Panc1 (cell line): Measurements from ENCODE around the gene F11. TPM values are rescaled to one million over a fixed set of nuclear protein-coding genes. Genes with fewer than 3 reads are reported as not detected.

ENCODE experiments used
- ATAC-seq: fragments of 200-7000 bp; cut with Tn5 transposase; 2 replicates; pipeline ENCODE4 v1.9.1; 2020; ENCODE audit warnings: mild to moderate bottlenecking, moderate library complexity
- BruUV-seq: library from RNA; stranded (reverse); fragments of 400-500 nt; replicated peaks from 2 replicates; lab custom pipeline; 2021; lab: Mats Ljungman, UMichigan
- CTCF ChIA-PET: fragments of 300-600 bp; sonication (Branson Sonifier 250); formaldehyde crosslinking; loops from one replicate; lab custom pipeline; 2022; ENCODE audit warnings: antibody characterized with exemption; lab: Charles Lee
- POLR2A ChIA-PET: fragments of 300-600 bp; sonication (Branson Sonifier 250); formaldehyde crosslinking; loops from one replicate; lab custom pipeline; 2022; ENCODE audit warnings: antibody characterized with exemption; lab: Charles Lee
- DNase-seq: peaks from one replicate; pipeline ENCODE4 v3.0.0-alpha.2; 2010; ENCODE audit warnings: low read depth, low spot score
- H3K27ac ChIP-seq: 2 replicates; pipeline ENCODE4 v1.5.1; 2011; ENCODE audit warnings: mild to moderate bottlenecking, low read length, inconsistent platforms
- H3K27me3 ChIP-seq: fragments of 200-500 bp; sonication (Bioruptor generic); 2 replicates; pipeline ENCODE4 v1.6.0; 2014; ENCODE audit warnings: low read length, inconsistent platforms; ENCODE audit not compliant: control insufficient read depth, insufficient read depth
- H3K36me3 ChIP-seq: fragments of 200-500 bp; sonication (Bioruptor generic); 2 replicates; pipeline ENCODE4 v1.5.1; 2014; ENCODE audit warnings: inconsistent platforms, mild to moderate bottlenecking, low read length, moderate library complexity; ENCODE audit not compliant: control insufficient read depth, insufficient read depth
- H3K4me1 ChIP-seq: 2 replicates; pipeline ENCODE4 v1.5.1; 2011; ENCODE audit warnings: inconsistent platforms, mild to moderate bottlenecking, low read length, moderate library complexity; ENCODE audit not compliant: control insufficient read depth, insufficient read depth
- H3K4me3 ChIP-seq, 2 experiments: 2 replicates each; pipeline ENCODE4 v1.5.1; 2011 to 2012; ENCODE audit warnings: low read depth in 2 of 2, low read length in 2 of 2, mild to moderate bottlenecking in 2 of 2, inconsistent platforms in 1 of 2, moderate library complexity in 1 of 2
- H3K9me3 ChIP-seq: fragments of 200-500 bp; sonication (Bioruptor generic); 2 replicates; pipeline ENCODE4 v1.5.1; 2014; ENCODE audit warnings: low read depth, mild to moderate bottlenecking, inconsistent platforms, low read length, moderate library complexity; ENCODE audit not compliant: control insufficient read depth, insufficient read depth
- CTCF ChIP-seq: fragments of 450-650 bp; IDR thresholded peaks from 2 replicates; pipeline ENCODE4 v1.5.1; 2017; ENCODE audit warnings: mild to moderate bottlenecking
- POLR2AphosphoS5 ChIP-seq: IDR thresholded peaks from 2 replicates; pipeline ENCODE4 v1.6.1; 2012; ENCODE audit warnings: mild to moderate bottlenecking, low read depth, low read length, moderate library complexity
- REST ChIP-seq, 2 experiments: IDR thresholded peaks; 2 replicates each; pipeline ENCODE4 v1.6.1; 2011 to 2012; ENCODE audit warnings: low read depth in 2 of 2, control low read depth in 1 of 2, low read length in 1 of 2, mild to moderate bottlenecking in 1 of 2, moderate library complexity in 1 of 2; ENCODE audit not compliant: insufficient read depth in 1 of 2
- SIN3A ChIP-seq: IDR thresholded peaks from 2 replicates; pipeline ENCODE4 v1.6.1; 2012; ENCODE audit warnings: low read depth, mild to moderate bottlenecking, low read length, moderate library complexity, borderline replicate concordance; ENCODE audit not compliant: insufficient read depth
- TCF7L2 ChIP-seq: IDR thresholded peaks from 2 replicates; pipeline ENCODE4 v1.6.1; 2011; ENCODE audit warnings: mild to moderate bottlenecking, low read depth, low read length, inconsistent platforms
- in situ Hi-C: cut with HindIII; loops from 2 replicates; pipeline ENCODE4 v1.10.0; 2016; ENCODE audit warnings: low sequenced_read_pairs, low pct_unique_long_range_greater_than_20kb
- intact Hi-C: fragments of 100-400 bp; cut with micrococcal nuclease; formaldehyde crosslinking; loops from one replicate; pipeline ENCODE4 v1.10.0; 2022; ENCODE audit not compliant: unreplicated experiment
- total RNA-seq: library from RNA; stranded (reverse); gene quantifications from one replicate; pipeline ENCODE4 v1.2.1, GENCODE V29; 2021; ENCODE audit not compliant: unreplicated experiment

F11 gene
- total RNA-seq, 1 experiment from 2014 or later, result not detected

GRCh38 chr4:186225848-186226247, 40.1 kb upstream of the F11 start:
- ChIA-PET CTCF (no interaction called here), POLR2A (no interaction called here)
- no peaks in the 10 kb centered on the region for H3K9me3 ChIP-seq
- intact Hi-C loops, result no loop called here
- H3K36me3 ChIP-seq, result no peaks in the 10 kb centered on the region
- TF ChIP-seq CTCF, result no peak
- TF ChIP-seq SIN3A, result no peak
- in situ Hi-C loops, result no loop called here
- H3K4me3 ChIP-seq, result no peak overlapping the region
- no peaks in the 10 kb centered on the region for H3K27me3 ChIP-seq
- H3K4me1 ChIP-seq, result no peaks in the 10 kb centered on the region
- no peak for DNase-seq
- H3K27ac ChIP-seq, result no peak overlapping the region
- ATAC-seq, result no peak
- no TSS peak for BruUV-seq

GRCh38 chr4:186226521-186227189, 39.3 kb upstream of the F11 start:
- in situ Hi-C loops, result no loop called here
- Histone ChIP-seq H3K4me1 (no peaks in the 10 kb centered on the region), H3K9me3 (no peaks in the 10 kb centered on the region), H3K27ac (no peak overlapping the region), H3K36me3 (no peaks in the 10 kb centered on the region), H3K27me3 (no peaks in the 10 kb centered on the region), H3K4me3 (no peak overlapping the region)
- DNase-seq (no peak), ATAC-seq (no peak)
- BruUV-seq, result no TSS peak
- ChIA-PET POLR2A (no interaction called here), CTCF (no interaction called here)
- intact Hi-C loops, result no loop called here
- TF ChIP-seq POLR2AphosphoS5 (no peak), SIN3A (no peak), CTCF (no peak), TCF7L2 (no peak), REST (IDR thresholded peaks at IDR 0.05; ENCODE audit: insufficient read depth in 1 of 2, low read depth in 2 of 2, low read length in 1 of 2) (no peak)
